HG03280 (cell line): Measurements from ENCODE around the gene SLC1A3.

Source experiments
- ATAC-seq: cut with Tn5 transposase; IDR thresholded peaks from one replicate; pipeline ENCODE4 v1.9.1; 2021; ENCODE audit warnings: mild to moderate bottlenecking, moderate library complexity; ENCODE audit not compliant: unreplicated experiment

Gene SLC1A3

DNA sequence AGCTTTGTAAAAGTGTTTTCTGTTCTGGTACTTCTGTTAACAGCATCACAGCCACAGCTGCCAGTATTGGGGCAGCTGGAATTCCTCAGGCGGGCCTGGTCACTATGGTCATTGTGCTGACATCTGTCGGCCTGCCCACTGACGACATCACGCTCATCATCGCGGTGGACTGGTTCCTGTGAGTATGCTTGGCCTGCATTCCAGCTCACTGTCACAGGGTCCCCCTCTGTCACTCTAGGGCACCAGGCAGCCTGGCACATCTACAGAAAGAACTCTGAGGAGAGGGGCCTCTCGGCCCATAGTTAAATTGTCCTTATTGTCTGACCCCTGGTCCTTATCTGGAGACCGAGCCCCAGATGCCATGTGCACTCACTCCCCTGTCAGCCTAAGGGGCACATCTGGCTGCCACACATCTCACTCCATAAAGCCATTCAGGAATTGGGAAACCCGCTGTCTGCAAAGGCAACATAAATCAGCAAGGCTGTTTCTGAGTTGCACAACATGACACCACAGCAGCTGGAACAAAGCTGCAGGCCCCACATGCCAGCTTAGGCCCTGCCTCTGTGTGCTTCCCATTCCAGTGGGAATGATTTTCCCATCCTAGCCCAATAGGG is 77.5 kb downstream of the SLC1A3 start:
- ATAC-seq = no peak

DNA sequence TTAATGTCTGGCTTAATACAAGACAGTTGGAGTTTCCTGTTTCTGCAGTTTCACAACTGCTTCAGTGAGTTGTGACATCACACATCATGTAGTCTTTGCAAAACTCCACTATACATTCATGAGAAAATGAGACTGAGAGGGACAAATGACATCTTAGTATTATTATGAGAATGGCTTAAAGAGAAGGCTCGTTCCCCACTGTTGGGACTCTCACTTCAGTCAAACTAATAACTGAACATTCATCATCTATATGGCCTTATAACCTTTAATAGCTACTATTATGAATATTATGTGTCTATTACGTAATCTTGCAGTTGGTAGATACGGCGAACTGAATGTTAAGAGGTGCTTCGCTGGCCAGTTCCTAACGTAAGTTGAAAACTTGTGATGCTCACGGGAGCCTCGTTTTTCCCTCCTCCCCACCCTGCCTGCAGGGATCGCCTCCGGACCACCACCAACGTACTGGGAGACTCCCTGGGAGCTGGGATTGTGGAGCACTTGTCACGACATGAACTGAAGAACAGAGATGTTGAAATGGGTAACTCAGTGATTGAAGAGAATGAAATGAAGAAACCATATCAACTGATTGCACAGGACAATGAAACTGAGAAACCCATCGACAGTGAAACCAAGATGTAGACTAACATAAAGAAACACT is 79.4 kb downstream of the SLC1A3 start:
- ATAC-seq = peak; percentile 35

DNA sequence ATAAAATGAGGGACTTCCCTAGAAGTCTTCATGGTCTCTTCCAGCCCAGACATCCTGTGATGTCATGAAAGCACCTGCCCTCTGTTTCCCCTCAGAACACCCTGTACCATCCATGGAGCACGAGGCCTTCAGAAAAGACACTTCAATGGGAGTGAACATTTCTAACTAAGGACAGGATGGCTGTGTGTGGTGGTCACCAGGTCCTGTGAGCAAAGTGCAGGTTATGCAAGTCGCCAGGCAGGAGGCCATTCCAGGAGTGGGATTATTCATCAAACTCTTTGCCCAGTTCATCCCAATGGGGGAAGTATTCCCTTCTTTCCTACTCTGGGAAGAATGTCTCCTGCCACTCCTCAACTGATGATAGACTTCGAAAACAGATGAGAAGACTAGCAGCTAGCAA is 80.5 kb downstream of the SLC1A3 start:
- ATAC-seq = no peak

DNA sequence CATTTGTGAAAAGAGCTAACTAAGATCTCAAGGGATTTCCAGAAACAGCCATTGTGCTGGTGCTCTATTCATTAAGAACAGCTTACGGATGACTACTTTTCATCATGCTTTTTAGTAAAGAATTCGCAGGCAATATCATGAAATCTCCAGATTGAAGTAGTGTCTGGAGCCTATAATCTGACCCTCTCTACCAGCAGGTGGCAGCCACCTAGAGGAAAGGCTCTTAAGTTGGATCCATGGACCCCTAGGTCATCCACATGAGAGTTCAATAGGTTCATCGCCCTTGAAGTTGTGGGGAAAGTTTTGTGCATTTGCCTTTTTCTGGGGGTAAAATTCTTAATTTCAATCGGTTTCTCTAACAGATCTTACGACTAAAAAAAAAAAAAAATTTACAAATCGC is 82.3 kb downstream of the SLC1A3 start:
- no peak for ATAC-seq

DNA sequence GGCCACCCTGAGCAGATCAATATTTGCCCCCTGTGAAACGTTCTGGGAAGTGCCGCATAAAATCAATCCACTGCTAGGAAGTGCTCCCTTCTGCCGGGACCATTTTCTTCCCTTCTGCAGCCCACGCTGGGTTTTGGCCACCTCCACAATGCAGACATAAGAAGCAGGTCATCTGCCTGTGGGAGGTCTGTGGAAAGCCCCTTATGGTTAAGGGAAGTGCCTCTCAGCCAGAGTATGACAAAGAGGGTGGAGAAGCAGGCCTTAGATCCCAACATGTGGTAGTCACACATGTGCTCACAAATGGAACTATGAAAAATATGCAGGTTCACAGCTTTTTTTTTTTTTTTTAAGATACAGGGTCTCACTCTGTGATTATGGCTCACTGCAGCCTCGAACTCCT is 82.8 kb downstream of the SLC1A3 start:
- ATAC-seq = no peak

DNA sequence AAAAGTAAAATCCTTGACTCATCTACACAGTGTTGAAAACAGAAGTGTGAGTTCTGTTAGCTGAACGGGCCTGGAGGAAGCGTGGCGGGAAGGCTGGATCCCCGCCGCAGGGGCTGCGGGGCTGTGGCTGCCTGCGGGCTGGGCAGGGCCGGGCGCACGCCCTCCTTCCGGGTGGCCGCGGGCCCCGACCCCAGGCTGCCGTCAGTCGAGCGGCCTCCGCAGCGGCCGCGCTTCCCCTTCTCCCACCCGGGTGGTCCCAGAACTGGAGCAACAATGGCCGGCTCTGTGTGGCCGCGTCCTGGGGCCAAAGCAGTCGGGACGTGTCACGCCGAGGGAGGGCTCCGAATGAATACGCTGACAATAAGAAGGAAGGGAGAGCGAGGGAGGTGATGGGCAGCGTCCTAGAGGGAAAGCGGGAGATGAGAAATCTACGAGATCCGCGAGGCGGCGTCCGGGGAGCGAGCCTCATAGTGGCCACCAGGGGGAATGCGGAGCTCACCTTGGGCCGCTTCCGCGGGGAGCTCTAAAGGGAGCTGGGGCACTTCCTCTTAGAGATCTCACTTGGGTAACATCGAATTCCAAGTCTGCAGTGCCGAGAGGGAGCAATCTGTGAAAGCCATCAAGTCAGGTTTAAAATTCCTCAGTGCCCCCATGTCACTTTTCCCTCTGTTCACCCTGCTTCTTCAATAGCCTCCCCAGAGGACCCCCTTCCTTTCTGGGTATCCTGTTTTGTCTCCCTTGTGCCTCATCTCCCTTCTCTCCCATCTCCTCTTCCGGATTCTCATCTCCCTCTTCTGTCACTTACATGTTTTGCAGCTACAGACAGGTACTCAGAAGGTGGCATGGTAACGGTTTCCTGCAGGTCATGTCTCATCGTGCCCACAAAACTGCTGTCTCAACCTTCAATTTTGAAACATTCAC is 83.9 kb downstream of the SLC1A3 start:
- peak; percentile 82 for ATAC-seq

DNA sequence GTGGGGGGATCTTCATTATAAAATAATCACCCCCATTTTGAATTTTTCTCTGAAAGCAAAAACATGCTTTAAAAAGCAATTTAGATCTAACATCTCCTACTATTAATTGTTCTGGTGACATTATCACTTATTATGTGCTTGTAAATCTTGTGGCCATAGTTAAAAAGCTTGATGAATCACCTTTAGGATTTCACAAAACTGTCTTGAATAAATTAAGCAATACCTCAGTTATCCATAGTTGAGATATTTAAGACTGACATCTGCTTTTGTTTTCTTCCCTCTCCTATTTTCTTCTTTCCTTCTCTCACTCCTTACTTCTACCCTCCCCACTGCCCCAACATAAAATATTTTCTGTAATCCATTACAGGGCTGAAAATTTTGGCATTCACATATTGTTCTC is 84.8 kb downstream of the SLC1A3 start:
- ATAC-seq = no peak

DNA sequence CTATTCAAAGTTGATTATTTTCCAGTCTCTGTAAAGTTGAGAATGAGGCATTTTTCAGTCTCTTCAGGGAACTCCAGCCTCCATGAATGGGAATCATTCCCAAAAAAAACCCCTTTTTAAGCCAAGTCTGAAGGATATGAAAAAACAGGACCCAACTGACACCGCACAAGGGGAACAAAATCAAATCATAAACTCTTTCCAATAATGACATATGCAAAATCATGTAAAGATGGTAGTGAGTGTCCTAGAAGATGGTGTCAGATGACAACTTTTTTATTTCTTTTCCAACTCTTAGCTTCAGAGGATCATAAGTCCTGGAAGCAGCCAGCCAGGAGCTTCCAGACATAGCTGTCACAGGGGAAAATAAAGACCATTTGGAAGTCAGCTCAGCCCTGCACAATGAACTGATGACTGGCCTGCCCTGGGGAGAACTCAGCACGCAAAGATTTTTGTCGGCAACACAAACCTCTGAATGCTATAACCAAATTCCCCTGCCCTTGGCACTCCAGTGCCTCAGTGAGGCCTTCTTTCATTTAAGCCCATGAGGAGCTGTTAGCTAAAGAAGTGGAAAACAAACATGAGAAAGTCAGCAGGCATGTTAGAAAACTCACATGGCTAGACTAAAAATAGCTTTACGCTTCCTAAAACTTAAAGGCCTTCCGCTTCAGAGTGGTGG is 85.4 kb downstream of the SLC1A3 start:
- no peak for ATAC-seq

DNA sequence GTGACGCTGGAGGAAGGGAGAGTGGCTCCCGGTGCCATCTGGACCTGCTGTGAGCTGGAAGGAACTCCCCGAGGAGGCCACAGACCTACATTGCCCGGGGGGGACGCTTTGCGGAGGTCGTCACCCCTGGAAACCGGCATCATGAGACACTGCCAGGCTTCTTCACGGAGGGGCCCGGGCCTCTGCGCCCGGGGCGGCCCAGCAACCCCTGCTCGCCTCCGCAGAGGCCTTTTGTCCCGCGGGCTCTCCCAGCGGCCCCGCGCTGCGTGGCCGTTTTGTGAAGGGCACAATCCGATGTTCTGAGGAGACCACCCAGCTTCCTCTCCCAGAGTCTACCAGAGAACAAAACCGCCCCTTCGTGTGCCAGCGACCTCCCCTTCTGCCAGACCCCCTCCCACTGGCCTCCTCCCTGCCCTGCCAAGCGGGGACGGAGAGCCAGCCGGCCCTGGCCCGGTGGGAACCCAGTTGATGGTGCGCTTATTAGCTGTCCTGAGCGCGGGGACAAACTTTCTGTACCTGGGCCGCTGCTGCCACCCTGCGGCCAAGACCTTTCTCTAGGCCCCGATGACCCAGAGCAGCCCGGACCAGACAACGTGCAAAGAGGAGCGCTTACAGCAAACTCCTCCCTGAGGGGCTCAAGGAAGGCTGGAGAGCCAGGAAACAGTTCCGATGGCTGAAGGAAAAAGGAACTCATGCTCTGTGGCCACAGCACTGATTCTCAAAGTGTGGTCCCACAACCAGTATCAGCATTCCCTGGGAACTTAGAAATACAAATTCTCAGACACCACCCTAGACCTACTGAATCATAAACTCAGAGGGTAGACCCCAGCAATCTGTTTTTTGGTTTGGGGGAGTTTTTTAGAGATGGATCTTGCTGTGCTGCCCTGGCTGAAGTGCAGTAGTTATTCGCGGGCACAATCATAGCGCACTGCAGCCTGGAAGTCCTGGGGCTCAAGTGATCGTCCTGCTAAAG is 86.7 kb downstream of the SLC1A3 start:
- peak; percentile 68 for ATAC-seq

DNA sequence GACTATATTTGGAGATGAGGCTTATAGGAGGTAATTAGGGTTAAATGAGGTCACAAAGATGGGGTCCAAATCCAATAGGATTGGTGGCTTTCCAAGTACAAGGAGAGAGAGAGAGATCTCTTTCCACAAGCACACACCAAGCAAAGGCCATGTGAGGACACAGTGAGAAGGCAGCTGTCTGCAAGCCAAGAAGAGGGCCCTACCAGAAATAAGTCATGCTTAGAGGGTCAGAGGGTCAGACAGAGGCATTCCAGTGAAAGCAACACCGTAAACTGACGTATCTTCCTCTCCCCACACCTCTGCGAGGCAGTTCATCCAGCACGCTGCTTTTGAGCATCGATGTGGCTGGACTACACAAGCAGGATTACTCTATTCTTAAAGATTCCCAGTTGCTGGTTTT is 87.9 kb downstream of the SLC1A3 start:
- ATAC-seq = no peak

DNA sequence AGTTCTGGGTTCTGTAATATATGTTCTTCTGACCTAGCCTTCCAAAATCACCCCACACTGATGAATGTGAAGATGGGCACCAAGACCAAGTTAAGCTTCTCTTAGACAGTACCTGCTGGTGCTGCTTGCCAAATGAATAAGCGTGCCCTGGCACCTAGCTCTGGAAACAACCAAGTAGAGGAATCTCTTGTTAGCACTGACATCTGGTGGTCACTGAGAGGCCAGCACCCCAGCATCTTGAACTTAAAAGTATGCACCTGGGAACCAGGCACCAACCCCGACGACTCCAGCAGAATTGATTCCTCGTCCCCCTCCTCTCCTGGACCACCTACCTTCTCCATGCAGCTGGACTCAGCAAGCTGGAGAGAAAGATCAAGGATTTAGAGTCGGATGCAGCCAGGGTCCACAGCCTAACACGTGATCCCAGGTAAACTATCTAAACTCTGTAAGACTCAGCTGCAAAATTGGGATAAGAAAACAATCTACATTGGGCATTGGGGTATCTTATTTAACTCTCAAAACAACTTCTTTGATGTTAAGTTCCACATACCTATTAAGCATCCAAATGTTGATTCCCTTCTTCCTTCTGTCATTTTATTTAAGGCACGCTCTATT is 89.8 kb downstream of the SLC1A3 start:
- peak; percentile 53 for ATAC-seq

DNA sequence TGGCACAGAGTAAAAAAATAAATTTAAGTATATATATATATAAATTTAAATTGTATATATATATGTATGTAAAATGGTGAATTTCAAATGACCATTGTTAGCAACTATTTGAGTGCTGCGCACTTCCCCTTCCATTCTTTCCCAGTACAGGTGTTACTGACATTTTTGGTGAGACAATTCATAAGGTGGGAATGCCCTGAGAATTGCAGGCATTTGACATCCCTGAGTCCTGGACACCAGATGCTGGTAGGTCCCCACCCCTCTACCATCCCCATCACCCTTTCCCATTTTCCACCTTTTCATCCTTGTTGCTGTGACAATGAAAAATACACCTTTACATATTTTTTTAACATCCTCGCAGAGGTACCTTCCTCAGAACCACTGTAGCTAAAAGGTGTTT is 91.6 kb downstream of the SLC1A3 start:
- no peak for ATAC-seq

DNA sequence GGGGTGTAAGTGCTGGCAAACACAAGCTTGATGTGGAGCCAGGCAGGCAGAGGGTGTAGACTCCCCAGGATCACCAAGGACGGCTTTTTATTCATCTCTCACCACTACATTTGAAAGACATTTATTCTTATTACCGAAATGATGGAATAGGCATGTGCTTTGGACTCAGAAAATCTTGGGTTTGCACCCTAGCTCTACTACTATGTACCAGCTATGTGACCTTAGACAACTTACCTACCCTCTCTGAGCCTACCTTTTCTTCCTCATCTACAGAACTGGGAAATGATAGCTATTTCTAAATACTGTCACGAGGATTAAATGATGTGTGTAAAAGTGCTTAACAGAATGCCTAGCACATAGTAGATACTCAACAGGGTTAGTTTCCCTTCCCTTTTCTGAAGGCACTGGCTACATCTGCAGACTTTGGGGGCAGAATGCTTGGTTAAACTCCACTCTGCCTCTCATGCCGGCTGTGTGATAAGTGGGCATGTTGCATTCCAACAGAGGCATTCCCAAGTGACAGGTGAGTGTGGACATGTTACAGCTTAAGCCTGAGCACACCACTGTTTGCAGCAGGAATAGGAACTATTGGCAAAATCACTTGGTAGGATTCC is 94.8 kb downstream of the SLC1A3 start:
- peak; percentile 96 for ATAC-seq

DNA sequence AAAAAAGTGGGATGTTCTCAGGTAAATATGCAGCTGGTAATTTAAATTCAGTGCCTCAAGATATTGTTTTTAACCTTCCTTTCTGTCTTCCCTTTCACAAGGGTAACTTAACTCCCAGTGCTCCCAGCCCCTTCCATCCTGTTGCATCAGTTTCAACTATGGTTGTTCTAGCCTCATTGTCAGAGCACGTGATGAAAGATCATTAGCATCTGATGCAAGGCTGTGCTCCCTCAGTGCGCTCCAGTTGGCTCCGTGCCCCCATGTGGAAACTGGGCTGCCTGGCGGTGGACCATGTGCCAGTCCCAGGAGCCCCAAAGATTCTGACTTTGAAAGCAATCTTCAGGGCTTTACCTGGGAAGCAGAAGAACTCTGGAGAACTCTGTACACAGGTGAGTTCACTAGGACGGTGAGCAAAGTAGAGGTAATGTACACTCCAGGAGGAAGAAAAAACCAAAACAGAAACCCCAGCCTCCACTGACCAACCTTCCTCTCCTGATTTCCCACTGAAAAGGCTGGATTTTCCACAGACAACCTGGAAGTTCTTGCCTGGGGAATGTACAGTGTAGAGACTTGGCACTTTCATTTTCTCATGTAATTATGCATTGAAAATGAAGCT is 96.9 kb downstream of the SLC1A3 start:
- ATAC-seq = no peak

DNA sequence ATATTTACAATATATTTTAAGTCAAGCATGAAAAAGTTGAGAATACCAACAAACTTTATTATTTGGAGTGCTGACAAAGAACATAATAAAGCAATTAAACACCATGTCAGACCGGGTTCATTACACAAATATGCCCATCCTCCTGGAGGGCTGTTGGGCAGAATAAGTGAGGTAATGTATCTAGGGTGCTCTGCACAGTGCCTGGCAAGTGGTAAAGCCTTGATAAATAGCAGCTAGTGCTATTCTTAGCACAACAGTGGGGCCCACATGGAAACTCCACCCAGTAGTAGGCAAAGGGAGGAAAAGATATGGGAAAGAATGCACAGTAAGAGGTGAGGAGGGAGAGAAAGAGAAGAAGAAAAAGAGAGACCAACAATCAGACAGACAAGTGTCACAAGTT is 97.7 kb downstream of the SLC1A3 start:
- ATAC-seq = no peak

DNA sequence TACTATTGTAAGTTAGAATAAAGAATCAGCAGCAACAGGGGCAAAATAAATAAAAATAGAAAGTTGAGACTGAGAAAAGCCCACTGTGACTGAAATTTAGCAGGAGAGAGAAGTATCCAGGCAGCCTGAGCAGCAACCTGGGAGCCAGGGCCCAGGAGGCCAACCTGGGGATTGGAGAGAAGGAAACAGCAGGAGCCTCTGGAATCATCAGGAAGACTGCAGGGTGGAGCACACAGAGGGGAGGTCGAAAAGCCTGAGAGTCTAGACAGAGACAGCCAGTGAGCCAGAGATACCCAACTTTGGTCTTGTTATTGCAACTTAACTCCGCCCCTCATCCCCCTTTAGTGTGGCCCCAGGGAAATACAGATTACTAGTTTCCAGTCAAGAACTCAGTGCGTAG is 98.6 kb downstream of the SLC1A3 start:
- no peak for ATAC-seq

DNA sequence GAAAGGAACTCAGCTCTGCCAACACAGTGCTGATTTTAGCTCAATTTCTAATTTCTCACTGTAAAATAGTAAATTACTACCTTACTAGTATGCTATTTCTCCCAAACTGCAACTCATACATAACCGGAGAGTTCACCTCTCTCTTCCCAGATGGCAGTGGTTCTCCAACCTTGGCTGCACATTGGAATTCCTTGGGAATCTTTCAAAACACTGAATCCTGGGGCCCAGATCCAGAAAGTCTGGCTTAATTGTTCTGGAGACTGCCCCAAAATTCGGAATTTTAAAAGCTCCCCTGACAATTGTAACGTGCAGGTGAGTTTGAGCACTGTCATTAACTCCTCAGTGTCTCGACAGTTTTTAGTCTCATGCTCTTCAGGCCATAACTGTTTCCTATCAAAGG is 100.3 kb downstream of the SLC1A3 start:
- ATAC-seq = no peak

DNA sequence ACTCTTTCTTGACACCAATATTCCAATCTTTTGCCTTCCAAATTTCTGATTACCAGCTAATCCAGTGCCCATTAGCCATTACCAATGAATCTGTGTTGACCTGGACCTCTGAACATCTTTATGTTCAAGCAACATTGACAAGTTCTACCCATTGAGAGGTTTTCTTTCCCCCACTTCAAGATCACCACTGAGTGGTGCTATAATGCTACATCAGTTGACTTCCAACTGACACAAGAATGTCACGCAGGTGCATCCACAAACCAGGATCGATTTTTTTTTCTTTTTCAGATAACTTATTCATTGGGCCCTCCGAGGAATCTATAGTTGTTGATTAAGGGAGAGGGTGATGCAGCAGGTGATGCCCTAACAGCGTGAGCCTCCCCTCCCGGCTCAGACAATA is 102.6 kb downstream of the SLC1A3 start:
- ATAC-seq = no peak

DNA sequence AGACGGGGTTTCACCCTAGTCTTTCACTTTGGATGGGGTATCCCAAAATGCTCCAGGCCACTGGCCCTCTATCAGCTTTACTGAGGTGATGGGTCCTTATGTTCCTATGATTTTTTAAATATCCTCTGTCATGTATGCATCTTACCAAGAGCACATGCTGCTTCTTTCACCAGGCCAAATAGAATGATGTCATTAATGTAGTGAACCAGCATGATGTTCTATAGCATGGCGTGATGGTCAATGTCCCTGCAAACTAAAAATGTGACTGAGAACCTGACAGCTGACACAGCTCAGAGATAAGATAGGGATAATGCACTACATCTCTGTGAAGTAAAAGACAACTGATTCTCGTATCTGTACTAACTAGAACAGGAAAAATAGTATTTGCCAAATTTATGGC is 103.6 kb downstream of the SLC1A3 start:
- no peak for ATAC-seq
